T-cell (primary cell): Measurements from ENCODE around the gene NF2. TPM values are rescaled to one million over a fixed set of nuclear protein-coding genes. Genes with fewer than 3 reads are reported as not detected.

Experiments
- ATAC-seq, 4 experiments: fragments of 200-7000 bp in 3 of 4; fragments of 150-1000 bp in 1 of 4; cut with Tn5 transposase; replicated peaks in 1 of 4; 1 replicate in 3 of 4; 2 replicates in 1 of 4; pipeline ENCODE4 v1.10.0; 2021; ENCODE audit warnings: moderate library complexity in 3 of 4, mild to moderate bottlenecking in 2 of 4, moderate number of reproducible peaks in 1 of 4
- CTCF ChIA-PET, 2 donors: fragments of 300-600 bp; sonication (Branson Sonifier 250); formaldehyde crosslinking; loops; one replicate each; lab custom pipeline; 2022; ENCODE audit warnings: antibody characterized with exemption in 2 of 2; lab: Charles Lee
- POLR2A ChIA-PET, 2 donors: fragments of 300-600 bp; sonication (Branson Sonifier 250); formaldehyde crosslinking; loops; one replicate each; lab custom pipeline; 2022; ENCODE audit warnings: antibody characterized with exemption in 2 of 2; lab: Charles Lee
- DNase-seq, 35 experiments: peaks; one replicate each; pipeline versions ENCODE4 v3.0.0 to v3.0.0-alpha.2; 2013 to 2023
- H3K27ac ChIP-seq: one replicate; pipeline ENCODE4 v1.5.1; 2013; ENCODE audit warnings: low read length
- H3K27me3 ChIP-seq, 2 experiments: replicated peaks in 1 of 2; 1 replicate in 1 of 2; 2 replicates in 1 of 2; pipeline versions ENCODE4 v1.6.1 to v1.7.0; 2013; ENCODE audit warnings: low read length in 1 of 2, mixed read lengths in 1 of 2; ENCODE audit not compliant: control insufficient read depth in 2 of 2, insufficient read depth in 2 of 2; ENCODE audit errors: extremely low read depth in 1 of 2
- H3K36me3 ChIP-seq, 2 donors: 1 replicate in 1 of 2; 2 replicates in 1 of 2; pipeline versions ENCODE4 v1.6.1 to v1.7.0; 2013; ENCODE audit warnings: low read length in 1 of 2; ENCODE audit not compliant: control insufficient read depth in 2 of 2, insufficient read depth in 1 of 2; ENCODE audit errors: extremely low read depth in 1 of 2
- H3K4me1 ChIP-seq, 2 experiments: 1 replicate in 1 of 2; 2 replicates in 1 of 2; pipeline versions ENCODE4 v1.6.1 to v1.7.0; 2013; ENCODE audit warnings: low read length in 2 of 2, mixed read lengths in 1 of 2; ENCODE audit not compliant: insufficient read depth in 2 of 2, control insufficient read depth in 1 of 2; ENCODE audit errors: extremely low read depth in 1 of 2
- H3K4me3 ChIP-seq, 2 donors: 1 replicate in 1 of 2; 2 replicates in 1 of 2; pipeline versions ENCODE4 v1.5.1 to v1.7.0; 2013; ENCODE audit warnings: mild to moderate bottlenecking in 2 of 2, low read length in 1 of 2, moderate library complexity in 1 of 2; ENCODE audit not compliant: control insufficient read depth in 1 of 2; ENCODE audit errors: extremely low read depth in 1 of 2
- H3K9me3 ChIP-seq: 2 replicates; pipeline ENCODE4 v1.7.0; 2013
- H3K27ac Mint-ChIP-seq, 2 donors: one replicate each; pipeline ENCODE4 v1.8.0; 2020 to 2021; ENCODE audit warnings: mild to moderate bottlenecking in 2 of 2, mixed read lengths in 2 of 2
- H3K27me3 Mint-ChIP-seq, 2 donors: one replicate each; pipeline ENCODE4 v1.8.0; 2021 to 2022; ENCODE audit warnings: mixed read lengths in 2 of 2
- H3K36me3 Mint-ChIP-seq: one replicate; pipeline ENCODE4 v1.8.0; 2021; ENCODE audit warnings: mixed read lengths
- H3K4me1 Mint-ChIP-seq, 3 donors: one replicate each; pipeline ENCODE4 v1.8.0; 2020 to 2022; ENCODE audit warnings: mixed read lengths in 3 of 3, mild to moderate bottlenecking in 1 of 3
- H3K4me3 Mint-ChIP-seq, 3 donors: one replicate each; pipeline ENCODE4 v1.8.0; 2020 to 2022; ENCODE audit warnings: mild to moderate bottlenecking in 3 of 3, mixed read lengths in 3 of 3, moderate library complexity in 3 of 3
- H3K9me3 Mint-ChIP-seq, 3 donors: one replicate each; pipeline ENCODE4 v1.8.0; 2020 to 2022; ENCODE audit warnings: mixed read lengths in 3 of 3
- WGBS: methylation state at CpG from one replicate; pipeline ENCODE4 v1.1.5; 2013; ENCODE audit warnings: missing lambda C conversion rate; ENCODE audit not compliant: insufficient coverage; 5-methylcytosine and 5-hydroxymethylcytosine counted together
- total RNA-seq, 35 experiments: library from RNA in 6 of 35; stranded (reverse) in 6 of 35; fragments of 120-200 nt in 1 of 35; gene quantifications; one replicate each; pipeline versions ENCODE4 v1.2.1 to v1.2.4 and lab custom pipeline; 2013 to 2026

The NF2 gene
- total RNA-seq, 5 donors from 2014 or later (not counting 1 experiment from before 2014, with no cell fraction given): 26.1 to 33.4 (median 31.9) TPM

DNA sequence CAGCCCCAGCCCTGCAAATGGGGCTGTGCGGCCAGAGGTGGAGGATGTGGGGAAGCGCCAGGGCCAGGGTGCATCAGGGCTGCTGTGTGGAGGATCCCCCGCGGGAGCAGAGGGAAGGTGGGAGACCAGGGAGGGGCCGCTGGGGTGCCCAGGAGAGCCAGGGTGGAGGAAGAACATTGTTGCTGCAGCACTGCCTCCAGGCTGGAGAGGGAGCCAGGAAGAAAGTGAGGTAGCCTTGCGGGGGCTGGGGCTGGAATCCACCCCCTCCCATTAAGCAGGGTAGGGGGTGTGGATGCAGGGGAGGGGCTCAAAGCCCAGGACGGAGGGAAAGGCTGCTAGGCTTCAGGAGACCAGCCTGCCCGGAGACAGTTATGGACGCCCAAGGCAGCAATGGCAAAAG lies 131.4 kb downstream of the NF2 start:
- 75% methylated on average over 3 of the region's 9 CpGs for WGBS
- CTCF ChIA-PET: no interaction called here

DNA sequence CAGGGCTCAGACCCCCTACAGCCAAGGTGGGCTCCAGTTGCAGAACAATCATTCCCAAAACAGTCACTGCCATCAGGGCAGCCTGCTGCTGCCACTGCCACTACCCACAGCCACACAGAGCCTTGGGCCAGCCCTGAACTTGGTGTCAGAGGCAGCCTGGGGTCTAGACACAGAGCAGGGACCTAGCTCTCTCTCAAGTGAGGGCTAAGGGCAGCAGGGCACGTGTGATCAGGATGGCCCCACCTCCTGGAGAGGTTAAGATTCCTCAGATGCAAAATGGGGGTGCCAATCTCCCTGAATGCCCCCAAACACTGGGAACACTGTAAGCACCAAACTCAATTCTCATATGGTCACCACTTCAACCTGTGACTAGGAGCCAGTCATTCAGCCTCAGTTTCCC lies 132.0 kb downstream of the NF2 start:
- Mint-ChIP-seq H3K36me3 (peaks cover 26% of the 10 kb centered on the region), H3K4me1 (no peaks in the 10 kb centered on the region), H3K27ac (no peak overlapping the region), H3K4me3 (no peak overlapping the region), H3K27me3 (no peaks in the 10 kb centered on the region), H3K9me3 (no peaks in the 10 kb centered on the region)
- ATAC-seq (no peak), DNase-seq (no peak)
- no peaks in the 10 kb centered on the region for H3K4me1 ChIP-seq
- H3K4me3 ChIP-seq: no peak overlapping the region
- H3K36me3 ChIP-seq: peaks cover 19 to 29% of the 10 kb centered on the region in 2 donors
- no peak overlapping the region for H3K27ac ChIP-seq
- no peaks in the 10 kb centered on the region for H3K9me3 ChIP-seq
- H3K27me3 ChIP-seq: no peaks in the 10 kb centered on the region
- ChIA-PET POLR2A (no interaction called here), CTCF (no interaction called here)
- no CpG with 5 or more reads among the region's 1 CpG for WGBS

More for the DNA sequence above, 131.4 kb downstream of the NF2 start:
- no peaks in the 10 kb centered on the region for H3K27me3 Mint-ChIP-seq
- peaks cover 26% of the 10 kb centered on the region for H3K36me3 Mint-ChIP-seq
- no peaks in the 10 kb centered on the region for H3K4me1 Mint-ChIP-seq
- no peak overlapping the region for H3K27ac Mint-ChIP-seq
- ATAC-seq: no peak
- POLR2A ChIA-PET: no interaction called here
- no peak overlapping the region for H3K4me3 Mint-ChIP-seq
- H3K27ac ChIP-seq: no peak overlapping the region
- no peaks in the 10 kb centered on the region for H3K9me3 Mint-ChIP-seq
- H3K36me3 ChIP-seq: peaks cover 22 to 25% of the 10 kb centered on the region in 2 donors
- H3K9me3 ChIP-seq: no peaks in the 10 kb centered on the region
- no peaks in the 10 kb centered on the region for H3K27me3 ChIP-seq
- H3K4me1 ChIP-seq: no peaks in the 10 kb centered on the region
- no peak for DNase-seq
- H3K4me3 ChIP-seq: no peak overlapping the region

DNA sequence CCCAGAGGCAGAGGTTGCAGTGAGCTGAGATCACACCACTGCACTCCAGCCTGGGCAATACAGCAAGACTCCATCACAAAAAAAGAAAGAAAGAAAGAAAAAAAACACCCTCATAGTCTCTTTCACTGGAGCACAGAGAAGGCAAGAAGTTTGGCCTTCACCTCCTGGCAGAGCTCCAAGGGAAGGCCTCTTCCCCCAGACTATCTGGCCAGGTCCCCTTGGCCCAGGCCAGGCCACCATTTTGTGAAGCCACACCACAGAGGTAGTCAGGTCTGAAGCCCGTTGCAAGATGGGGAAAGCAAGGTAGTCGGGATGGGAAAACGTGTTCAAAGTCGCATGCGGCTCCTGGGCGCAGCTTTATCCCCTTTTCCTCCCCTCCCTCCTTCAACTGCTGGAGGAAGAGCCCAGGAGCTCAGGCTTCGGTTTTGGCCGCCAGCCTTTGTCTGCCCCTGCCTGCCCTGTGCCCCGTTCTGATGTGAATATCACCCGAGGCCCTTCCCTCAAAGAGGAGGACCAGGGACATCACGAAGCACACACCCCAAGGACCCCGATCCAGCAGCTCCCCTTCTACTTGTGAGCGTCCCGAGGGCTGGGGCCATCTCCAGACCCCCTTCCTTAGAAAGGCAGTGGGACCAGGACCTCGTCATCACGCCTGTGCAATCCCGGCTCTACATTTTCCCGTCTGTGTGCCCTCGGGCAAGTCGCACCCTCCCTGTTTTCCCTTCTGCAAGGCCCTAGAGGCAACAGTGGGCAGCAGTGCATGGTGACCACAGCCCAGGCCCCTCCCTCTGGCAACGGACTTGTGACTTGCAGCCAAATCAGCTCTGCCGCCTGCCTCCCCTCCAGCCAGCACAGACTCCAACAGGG lies 134.1 kb downstream of the NF2 start:
- H3K4me1 Mint-ChIP-seq: peaks cover 0 to 5% (median 0%) of the 10 kb centered on the region in 3 donors
- H3K4me3 Mint-ChIP-seq: no peak overlapping the region
- Histone ChIP-seq H3K9me3 (no peaks in the 10 kb centered on the region), H3K4me1 (no peaks in the 10 kb centered on the region), H3K27me3 (no peaks in the 10 kb centered on the region), H3K4me3 (no peak overlapping the region), H3K27ac (no peak overlapping the region), H3K36me3 (peaks cover 15 to 26% of the 10 kb centered on the region in 2 donors)
- POLR2A ChIA-PET: no interaction called here
- no peaks in the 10 kb centered on the region for H3K9me3 Mint-ChIP-seq
- no peak for DNase-seq
- H3K27me3 Mint-ChIP-seq: no peaks in the 10 kb centered on the region
- ATAC-seq: no peak
- H3K36me3 Mint-ChIP-seq: peaks cover 23% of the 10 kb centered on the region
- H3K27ac Mint-ChIP-seq: no peak overlapping the region
- WGBS: 88% methylated on average over 15 of the region's 22 CpGs
- CTCF ChIA-PET: no interaction called here

DNA sequence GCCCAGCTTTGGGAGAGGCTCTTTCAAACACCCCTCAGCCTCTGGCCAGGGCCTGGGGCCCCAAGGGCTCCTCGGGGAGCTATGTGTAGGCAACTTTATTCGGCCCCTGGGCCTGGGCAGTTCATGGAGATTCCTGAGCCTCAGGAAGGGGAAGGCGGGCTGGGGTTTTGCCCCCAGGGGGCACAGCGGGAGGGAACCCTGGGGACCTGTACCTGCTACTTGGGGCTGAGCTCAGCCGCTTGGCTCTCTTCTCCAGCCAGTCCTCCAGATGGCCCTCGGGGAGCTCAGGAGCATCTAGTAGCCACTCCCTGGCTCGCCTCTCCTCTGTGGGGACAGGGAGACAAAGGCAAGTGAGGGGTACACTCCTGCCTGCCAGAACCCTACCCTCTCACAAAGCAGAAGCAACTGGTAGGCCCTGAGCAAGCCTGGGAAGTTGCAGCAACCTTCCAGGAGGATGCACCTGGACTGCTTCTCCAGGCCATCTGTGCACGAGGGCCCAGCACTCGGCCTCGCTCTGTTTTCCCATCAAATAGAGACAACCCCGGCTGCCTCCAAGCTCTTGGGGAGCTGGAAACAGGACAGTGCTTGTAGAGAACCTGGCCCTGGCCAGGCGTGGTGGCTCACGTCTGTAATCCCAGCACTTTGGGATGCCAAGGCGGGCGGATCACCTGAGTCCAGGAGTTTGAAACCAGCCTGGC lies 134.8 kb downstream of the NF2 start:
- H3K4me1 Mint-ChIP-seq: peaks cover 0 to 10% (median 0%) of the 10 kb centered on the region in 3 donors
- peaks cover 23% of the 10 kb centered on the region for H3K36me3 Mint-ChIP-seq
- H3K36me3 ChIP-seq: peaks cover 15 to 26% of the 10 kb centered on the region in 2 donors
- H3K4me3 Mint-ChIP-seq: no peak overlapping the region
- H3K27me3 Mint-ChIP-seq: no peaks in the 10 kb centered on the region
- no peaks in the 10 kb centered on the region for H3K9me3 Mint-ChIP-seq
- 97% methylated on average over 11 of the region's 15 CpGs for WGBS
- DNase-seq (no peak), ATAC-seq (no peak)
- H3K27me3 ChIP-seq: no peaks in the 10 kb centered on the region
- H3K4me3 ChIP-seq: no peak overlapping the region
- no peaks in the 10 kb centered on the region for H3K9me3 ChIP-seq
- H3K27ac ChIP-seq: no peak overlapping the region
- H3K4me1 ChIP-seq: no peaks in the 10 kb centered on the region
- CTCF ChIA-PET: no interaction called here
- POLR2A ChIA-PET: no interaction called here
- H3K27ac Mint-ChIP-seq: no peak overlapping the region

DNA sequence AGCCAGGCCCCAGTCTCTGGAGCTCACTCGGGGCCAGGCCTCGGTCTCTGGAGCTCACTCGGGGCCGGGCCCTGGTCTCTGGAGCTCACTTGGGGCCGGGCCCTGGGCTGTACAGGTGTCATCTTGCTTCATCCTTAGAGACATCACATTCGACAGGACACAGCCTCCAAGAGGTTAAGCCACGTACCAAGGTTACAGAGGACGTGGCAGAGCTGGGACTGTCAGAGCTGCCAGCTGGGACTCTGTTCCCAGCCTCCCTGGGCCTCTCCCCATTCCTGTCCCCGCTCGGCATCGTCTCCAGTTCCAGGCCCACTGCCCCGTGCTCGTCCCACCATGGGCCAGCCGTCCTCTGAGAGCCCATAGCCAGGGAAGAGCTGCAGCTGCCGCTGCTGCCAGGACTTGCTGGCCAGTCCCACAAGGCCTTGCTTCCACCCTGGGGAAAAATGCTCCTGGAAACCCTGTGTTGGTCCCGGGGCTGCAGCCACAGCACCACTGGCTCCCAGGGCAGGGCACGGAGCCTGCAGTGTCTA lies 136.0 kb downstream of the NF2 start:
- Mint-ChIP-seq H3K27ac (no peak overlapping the region), H3K9me3 (no peaks in the 10 kb centered on the region), H3K27me3 (no peaks in the 10 kb centered on the region), H3K36me3 (peaks cover 18% of the 10 kb centered on the region), H3K4me1 (peaks cover 0 to 13% (median 0%) of the 10 kb centered on the region in 3 donors), H3K4me3 (no peak overlapping the region)
- H3K27me3 ChIP-seq: no peaks in the 10 kb centered on the region
- WGBS: 91% methylated on average over 17 of the region's 17 CpGs
- ATAC-seq (no peak), DNase-seq (no peak)
- peaks cover 8 to 25% of the 10 kb centered on the region in 2 donors for H3K36me3 ChIP-seq
- H3K9me3 ChIP-seq: no peaks in the 10 kb centered on the region
- no peak overlapping the region for H3K4me3 ChIP-seq
- CTCF ChIA-PET: no interaction called here
- POLR2A ChIA-PET: no interaction called here
- H3K4me1 ChIP-seq: no peaks in the 10 kb centered on the region
- no peak overlapping the region for H3K27ac ChIP-seq

DNA sequence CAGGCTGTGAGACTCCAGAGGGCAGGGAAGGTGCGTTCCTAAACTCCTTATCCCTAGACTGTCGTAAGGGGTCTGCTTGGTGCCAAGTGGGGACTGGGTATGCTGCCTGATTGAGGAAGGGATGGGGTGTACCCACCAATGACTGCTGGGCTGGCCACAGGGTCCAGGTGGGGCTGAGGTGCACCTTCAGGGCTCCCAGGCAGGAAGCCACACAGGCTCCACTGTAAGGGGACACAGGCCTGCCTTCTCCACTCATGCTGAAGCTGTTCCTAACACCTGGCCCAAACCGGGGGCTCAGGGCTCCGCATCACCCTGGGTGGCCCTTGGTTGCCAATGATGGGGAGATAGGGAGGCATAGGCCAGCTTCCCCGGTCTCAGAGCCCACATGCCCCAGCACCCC lies 136.8 kb downstream of the NF2 start:
- Histone ChIP-seq H3K4me1 (no peaks in the 10 kb centered on the region), H3K4me3 (no peak overlapping the region), H3K27me3 (no peaks in the 10 kb centered on the region), H3K36me3 (peaks cover 13 to 22% of the 10 kb centered on the region in 2 donors), H3K9me3 (no peaks in the 10 kb centered on the region), H3K27ac (no peak overlapping the region)
- Mint-ChIP-seq H3K4me3 (no peak overlapping the region), H3K36me3 (peaks cover 24% of the 10 kb centered on the region), H3K4me1 (peaks cover 0 to 13% (median 0%) of the 10 kb centered on the region in 3 donors), H3K27ac (no peak overlapping the region), H3K27me3 (no peaks in the 10 kb centered on the region), H3K9me3 (no peaks in the 10 kb centered on the region)
- ChIA-PET CTCF (no interaction called here), POLR2A (no interaction called here)
- 100% methylated on average over 1 of the region's 5 CpGs for WGBS
- DNase-seq (no peak), ATAC-seq (no peak)
